Trophoblast cell (in vitro differentiated cells and primary cell): ENCODE results near the gene CNTRL.

Experiments used
- DNase-seq, 2 donors: peaks; one replicate each; pipeline ENCODE4 v3.0.0-alpha.2; 2016
- H2AFZ ChIP-seq: 2 replicates; pipeline ENCODE4 v1.6.1; 2013; ENCODE audit warnings: low read length, moderate library complexity, mild to moderate bottlenecking; ENCODE audit not compliant: insufficient read depth, poor library complexity
- H2AK5ac ChIP-seq: 2 replicates; pipeline ENCODE4 v1.6.1; 2013; ENCODE audit warnings: mild to moderate bottlenecking, low read length
- H2BK120ac ChIP-seq: 2 replicates; pipeline ENCODE4 v1.6.1; 2013; ENCODE audit warnings: low read length, mild to moderate bottlenecking, moderate library complexity; ENCODE audit not compliant: insufficient read depth, poor library complexity
- H2BK12ac ChIP-seq: 2 replicates; pipeline ENCODE4 v1.6.1; 2013; ENCODE audit warnings: mild to moderate bottlenecking, low read length, moderate library complexity
- H2BK5ac ChIP-seq: 2 replicates; pipeline ENCODE4 v1.6.1; 2013; ENCODE audit warnings: low read length, low read depth, moderate library complexity, mild to moderate bottlenecking; ENCODE audit not compliant: poor library complexity
- H3K14ac ChIP-seq: 2 replicates; pipeline ENCODE4 v1.6.1; 2013; ENCODE audit warnings: mild to moderate bottlenecking, low read length
- H3K18ac ChIP-seq: 2 replicates; pipeline ENCODE4 v1.6.1; 2013; ENCODE audit warnings: mild to moderate bottlenecking, low read length
- H3K23ac ChIP-seq: 2 replicates; pipeline ENCODE4 v1.6.1; 2013; ENCODE audit warnings: low read length
- H3K27ac ChIP-seq: 2 replicates; pipeline ENCODE4 v1.5.1; 2013; ENCODE audit warnings: low read depth, mild to moderate bottlenecking, inconsistent platforms, low read length, moderate library complexity
- H3K27me3 ChIP-seq: 2 replicates; pipeline ENCODE4 v1.6.1; 2013; ENCODE audit warnings: inconsistent platforms, mild to moderate bottlenecking, low read length, moderate library complexity; ENCODE audit not compliant: insufficient read depth
- H3K36me3 ChIP-seq, 2 experiments: 1 replicate in 1 of 2; 2 replicates in 1 of 2; pipeline ENCODE4 v1.6.1; 2013; ENCODE audit warnings: low read length in 2 of 2, mild to moderate bottlenecking in 2 of 2, moderate library complexity in 1 of 2; ENCODE audit not compliant: insufficient read depth in 2 of 2, control insufficient read depth in 1 of 2
- H3K4ac ChIP-seq: 2 replicates; pipeline ENCODE4 v1.6.1; 2013; ENCODE audit warnings: low read depth, mild to moderate bottlenecking, low read length, moderate library complexity
- H3K4me1 ChIP-seq, 2 experiments: 1 replicate in 1 of 2; 2 replicates in 1 of 2; pipeline ENCODE4 v1.6.1; 2013; ENCODE audit warnings: low read length in 2 of 2, mild to moderate bottlenecking in 2 of 2, moderate library complexity in 1 of 2; ENCODE audit not compliant: insufficient read depth in 2 of 2, control insufficient read depth in 1 of 2
- H3K4me2 ChIP-seq: 2 replicates; pipeline ENCODE4 v1.6.1; 2013; ENCODE audit warnings: inconsistent platforms, mild to moderate bottlenecking, low read length, moderate library complexity
- H3K4me3 ChIP-seq: 2 replicates; pipeline ENCODE4 v1.5.1; 2013; ENCODE audit warnings: mild to moderate bottlenecking, low read depth, low read length, inconsistent platforms
- H3K79me1 ChIP-seq: one replicate; pipeline ENCODE4 v1.6.1; 2013; ENCODE audit warnings: low read length
- H3K79me2 ChIP-seq: 2 replicates; pipeline ENCODE4 v1.6.1; 2013; ENCODE audit warnings: low read length, mild to moderate bottlenecking; ENCODE audit not compliant: control insufficient read depth, insufficient read depth, poor library complexity
- H3K9ac ChIP-seq: 2 replicates; pipeline ENCODE4 v1.6.1; 2013; ENCODE audit warnings: mild to moderate bottlenecking, low read length
- H3K9me3 ChIP-seq: 2 replicates; pipeline ENCODE4 v1.6.1; 2013; ENCODE audit warnings: low read depth, mild to moderate bottlenecking, control low read depth, inconsistent platforms, low read length; ENCODE audit not compliant: insufficient read depth
- H4K12ac ChIP-seq: 2 replicates; pipeline ENCODE4 v1.6.1; 2013; ENCODE audit warnings: low read depth, mild to moderate bottlenecking, low read length, moderate library complexity
- H4K8ac ChIP-seq: 2 replicates; pipeline ENCODE4 v1.6.1; 2013; ENCODE audit warnings: low read depth, mild to moderate bottlenecking, low read length, moderate library complexity
- H4K91ac ChIP-seq: one replicate; pipeline ENCODE4 v1.6.1; 2013; ENCODE audit warnings: low read depth, mild to moderate bottlenecking, low read length, moderate library complexity
- WGBS: extraction: QIAGEN DNeasy Blood & Tissue Kit; methylation state at CpG from one replicate; pipeline ENCODE4 v1.1.7; 2013; ENCODE audit warnings: missing lambda C conversion rate; ENCODE audit not compliant: insufficient read length, insufficient coverage; ENCODE audit errors: extremely low coverage; 5-methylcytosine and 5-hydroxymethylcytosine counted together

Gene CNTRL

DNA sequence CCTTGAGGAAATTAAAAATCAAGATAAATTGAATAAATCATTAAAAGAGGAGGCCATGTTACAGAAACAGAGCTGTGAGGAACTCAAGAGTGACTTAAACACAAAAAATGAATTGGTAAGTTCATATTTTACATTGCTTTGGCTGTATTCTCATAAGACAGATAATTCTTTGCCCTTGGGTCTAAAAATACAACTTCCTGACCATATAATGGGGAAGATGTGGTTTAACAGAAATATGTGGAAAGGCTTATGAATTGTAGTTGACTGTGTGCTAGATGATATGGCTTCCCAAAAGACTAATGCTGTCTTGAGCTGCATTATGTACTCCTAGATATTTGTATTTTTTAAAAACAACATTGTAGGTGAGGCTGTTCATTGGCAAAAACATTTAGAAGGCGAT, 33.1 kb downstream of the CNTRL start:
- no peak overlapping the region for H2AFZ ChIP-seq
- no peak overlapping the region for H3K4me3 ChIP-seq
- no peak overlapping the region for H3K14ac ChIP-seq
- no peak for DNase-seq
- no peaks in the 10 kb centered on the region for H3K79me2 ChIP-seq
- H3K9me3 ChIP-seq: no peaks in the 10 kb centered on the region
- H3K23ac ChIP-seq: no peak overlapping the region
- no peak overlapping the region for H3K4me2 ChIP-seq
- no peak overlapping the region for H4K91ac ChIP-seq
- no peaks in the 10 kb centered on the region for H3K79me1 ChIP-seq
- no peaks in the 10 kb centered on the region for H3K4me1 ChIP-seq
- H2BK5ac ChIP-seq: no peak overlapping the region
- no peak overlapping the region for H4K12ac ChIP-seq
- no peak overlapping the region for H2AK5ac ChIP-seq
- H3K36me3 ChIP-seq: no peaks in the 10 kb centered on the region
- H3K27me3 ChIP-seq: no peaks in the 10 kb centered on the region
- no CpG with 5 or more reads among the region's 1 CpG for WGBS
- H3K18ac ChIP-seq: no peak overlapping the region
- H2BK12ac ChIP-seq: no peak overlapping the region
- no peak overlapping the region for H2BK120ac ChIP-seq
- no peak overlapping the region for H3K9ac ChIP-seq
- no peak overlapping the region for H4K8ac ChIP-seq
- H3K4ac ChIP-seq: no peak overlapping the region
- H3K27ac ChIP-seq: no peak overlapping the region

DNA sequence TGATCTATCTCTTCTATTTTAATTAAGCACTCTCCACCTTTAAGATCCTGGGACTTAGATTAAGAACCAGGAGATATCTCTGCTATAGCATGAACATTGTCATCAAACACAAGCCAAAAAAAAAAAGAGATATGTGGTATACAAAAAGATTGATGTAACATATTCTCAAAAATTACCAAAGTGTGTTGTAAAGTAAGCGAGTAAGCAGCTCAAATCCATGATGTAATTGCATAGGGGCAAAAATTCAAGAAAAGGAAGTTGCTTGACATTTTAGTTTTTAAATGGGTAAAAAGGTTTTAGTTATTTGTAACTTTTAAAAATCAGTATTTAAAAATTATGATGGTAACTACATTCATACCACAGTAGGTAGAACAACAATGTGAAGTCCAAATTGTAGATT, 40.7 kb downstream of the CNTRL start:
- no peak overlapping the region for H3K4me3 ChIP-seq
- no peak overlapping the region for H3K18ac ChIP-seq
- H3K79me2 ChIP-seq: no peaks in the 10 kb centered on the region
- no peaks in the 10 kb centered on the region for H3K27me3 ChIP-seq
- H2BK12ac ChIP-seq: no peak overlapping the region
- H3K9me3 ChIP-seq: no peaks in the 10 kb centered on the region
- no peak overlapping the region for H3K23ac ChIP-seq
- DNase-seq: no peak
- H3K27ac ChIP-seq: no peak overlapping the region
- H3K79me1 ChIP-seq: no peaks in the 10 kb centered on the region
- no peak overlapping the region for H3K9ac ChIP-seq
- no peak overlapping the region for H4K8ac ChIP-seq
- H2AFZ ChIP-seq: no peak overlapping the region
- H3K36me3 ChIP-seq: no peaks in the 10 kb centered on the region
- H3K4me2 ChIP-seq: no peak overlapping the region
- no peak overlapping the region for H4K12ac ChIP-seq
- no peaks in the 10 kb centered on the region for H3K4me1 ChIP-seq
- H2BK5ac ChIP-seq: no peak overlapping the region
- no peak overlapping the region for H4K91ac ChIP-seq
- H3K14ac ChIP-seq: no peak overlapping the region
- H2AK5ac ChIP-seq: no peak overlapping the region
- no peak overlapping the region for H2BK120ac ChIP-seq
- WGBS: no CpG with 5 or more reads among the region's 1 CpG
- no peak overlapping the region for H3K4ac ChIP-seq

DNA sequence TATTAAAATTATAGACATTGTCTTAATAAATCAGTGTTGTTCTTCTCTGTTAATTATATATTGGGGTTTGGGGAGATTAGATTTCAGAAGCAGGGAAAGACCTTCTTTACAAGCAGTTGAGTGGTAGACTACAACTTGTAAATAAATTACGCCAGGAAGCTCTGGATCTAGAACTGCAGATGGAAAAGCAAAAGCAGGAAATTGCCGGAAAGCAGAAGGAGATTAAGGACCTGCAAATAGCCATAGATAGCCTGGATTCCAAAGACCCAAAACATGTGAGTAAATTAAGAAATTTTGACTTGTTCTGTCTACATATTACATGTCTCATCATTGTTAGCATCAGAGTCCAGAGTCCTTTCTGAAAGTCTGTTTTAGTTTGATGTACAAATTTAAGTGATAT, 43.5 kb downstream of the CNTRL start:
- Histone ChIP-seq H3K79me2 (no peaks in the 10 kb centered on the region), H3K9ac (no peak overlapping the region), H2BK12ac (no peak overlapping the region), H2AK5ac (no peak overlapping the region), H3K4me3 (no peak overlapping the region), H3K4me1 (no peaks in the 10 kb centered on the region), H4K91ac (no peak overlapping the region), H4K12ac (no peak overlapping the region), H2AFZ (no peak overlapping the region), H2BK120ac (no peak overlapping the region), H4K8ac (no peak overlapping the region), H3K27me3 (no peaks in the 10 kb centered on the region), H2BK5ac (no peak overlapping the region), H3K23ac (no peak overlapping the region), H3K14ac (no peak overlapping the region), H3K9me3 (no peaks in the 10 kb centered on the region), H3K4me2 (no peak overlapping the region), H3K4ac (no peak overlapping the region), H3K27ac (no peak overlapping the region), H3K36me3 (no peaks in the 10 kb centered on the region), H3K18ac (no peak overlapping the region), H3K79me1 (no peaks in the 10 kb centered on the region)
- no peak for DNase-seq
- no CpG with 5 or more reads among the region's 2 CpGs for WGBS

DNA sequence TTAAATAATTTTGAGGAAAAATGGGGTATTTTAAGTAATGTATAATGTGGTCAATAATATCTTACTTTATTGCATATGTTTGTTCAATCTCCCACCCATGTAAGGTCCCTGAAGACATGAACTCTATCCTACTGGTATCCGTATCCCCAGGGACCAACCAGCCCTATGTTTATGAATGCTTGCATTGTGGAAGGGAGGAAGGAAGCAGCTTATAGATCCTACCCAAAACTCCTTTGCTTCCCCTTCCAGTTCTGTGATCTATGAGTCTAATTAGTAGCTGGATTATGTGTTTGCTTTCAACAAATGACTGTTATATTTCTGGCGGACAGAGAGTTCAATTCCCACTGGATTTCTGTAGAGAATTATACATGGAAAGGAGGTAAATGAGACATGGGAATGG, 45.6 kb downstream of the CNTRL start:
- no peaks in the 10 kb centered on the region for H3K4me1 ChIP-seq
- no peak overlapping the region for H3K4ac ChIP-seq
- H4K91ac ChIP-seq: no peak overlapping the region
- H3K79me1 ChIP-seq: no peaks in the 10 kb centered on the region
- no peak overlapping the region for H2BK120ac ChIP-seq
- no peaks in the 10 kb centered on the region for H3K79me2 ChIP-seq
- no CpG with 5 or more reads among the region's 2 CpGs for WGBS
- no peak overlapping the region for H4K8ac ChIP-seq
- DNase-seq: no peak
- H2BK5ac ChIP-seq: no peak overlapping the region
- no peaks in the 10 kb centered on the region for H3K27me3 ChIP-seq
- H2AFZ ChIP-seq: no peak overlapping the region
- H3K23ac ChIP-seq: no peak overlapping the region
- H3K18ac ChIP-seq: no peak overlapping the region
- H2AK5ac ChIP-seq: no peak overlapping the region
- no peak overlapping the region for H4K12ac ChIP-seq
- no peak overlapping the region for H3K27ac ChIP-seq
- H3K4me3 ChIP-seq: no peak overlapping the region
- no peaks in the 10 kb centered on the region for H3K9me3 ChIP-seq
- no peak overlapping the region for H3K9ac ChIP-seq
- H2BK12ac ChIP-seq: no peak overlapping the region
- no peaks in the 10 kb centered on the region for H3K36me3 ChIP-seq
- no peak overlapping the region for H3K14ac ChIP-seq
- H3K4me2 ChIP-seq: no peak overlapping the region
